ENCODE results near the gene ZACN. TPM values are rescaled to one million over a fixed set of nuclear protein-coding genes. Genes with fewer than 3 reads are reported as not detected.

The ZACN gene
- total RNA-seq, 1 experiment from 2014 or later: 0.09 TPM

DNA sequence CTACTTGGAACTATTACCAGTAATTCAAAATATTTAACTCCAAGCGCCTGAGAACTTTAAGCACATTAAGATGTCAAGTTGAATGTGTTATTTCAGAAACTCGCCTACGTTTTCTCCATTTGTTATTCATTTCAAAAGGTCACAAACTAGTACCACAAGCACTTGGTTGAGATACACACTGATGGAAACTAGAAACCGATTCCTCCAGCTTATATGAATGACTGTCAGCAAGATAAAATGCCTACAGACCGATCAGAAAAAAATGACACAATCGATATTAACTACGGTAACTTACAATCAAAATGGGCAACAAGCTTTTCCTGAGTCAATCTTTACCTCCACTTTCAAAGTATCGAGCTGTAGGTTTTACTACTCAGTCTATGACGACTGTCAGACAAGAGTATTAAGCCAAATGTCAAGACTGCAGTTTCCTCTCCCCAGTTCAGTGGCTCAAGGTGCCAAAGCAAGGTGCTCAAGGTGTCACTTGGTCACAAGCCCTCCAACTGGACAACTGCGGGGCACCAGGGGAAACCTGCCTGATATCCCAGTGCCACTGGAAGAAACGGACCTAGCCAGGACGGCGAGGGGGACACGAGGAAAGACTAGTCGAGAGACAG lies 7.3 kb upstream of the ZACN start:
- WGBS (ENCODE audit: extremely low coverage, insufficient read length, low lambda C conversion rate): no CpG with 5 or more reads among the region's 15 CpGs
- H2BK12ac ChIP-seq (ENCODE audit: insufficient read length, low read depth, low read length): no peak overlapping the region
- no peak overlapping the region; the same call in 1 of the 2 replicates for H3K14ac ChIP-seq (ENCODE audit: insufficient read depth, low read length)
- no peak overlapping the region for H3K56ac ChIP-seq (ENCODE audit: insufficient read length, low read depth, low read length)
- no peak overlapping the region for H3T11ph ChIP-seq (ENCODE audit: low read length)
- Mint-ChIP-seq H3K9me3 (peaks cover 0 to 3% of the 10 kb centered on the region in 2 experiments; a peak in 1 of 5 replicates), H3K27me3 (ENCODE audit: low read depth) (peaks cover 37% of the 10 kb centered on the region), H3K36me3 (ENCODE audit: insufficient read depth in 1 of 3, low read depth in 3 of 3) (peaks cover 3 to 20% (median 11%) of the 10 kb centered on the region in 3 experiments; a peak in 6 of 7 replicates), H3K4me3 (peak overlapping the region; percentile 93), H3K4me1 (peaks cover 33% of the 10 kb centered on the region in 2 experiments), H3K27ac (peak overlapping the region; percentile 27 to 90 (median 62); a peak in 6 of 7 replicates)
- no peaks in the 10 kb centered on the region for H3K4me1 ChIP-seq (ENCODE audit: insufficient read depth, low read length)
- peak overlapping the region; percentile 100 for H3K4me2 ChIP-seq (ENCODE audit: insufficient read depth, insufficient read length, low read length)
- TF ChIP-seq, protein P1, sequence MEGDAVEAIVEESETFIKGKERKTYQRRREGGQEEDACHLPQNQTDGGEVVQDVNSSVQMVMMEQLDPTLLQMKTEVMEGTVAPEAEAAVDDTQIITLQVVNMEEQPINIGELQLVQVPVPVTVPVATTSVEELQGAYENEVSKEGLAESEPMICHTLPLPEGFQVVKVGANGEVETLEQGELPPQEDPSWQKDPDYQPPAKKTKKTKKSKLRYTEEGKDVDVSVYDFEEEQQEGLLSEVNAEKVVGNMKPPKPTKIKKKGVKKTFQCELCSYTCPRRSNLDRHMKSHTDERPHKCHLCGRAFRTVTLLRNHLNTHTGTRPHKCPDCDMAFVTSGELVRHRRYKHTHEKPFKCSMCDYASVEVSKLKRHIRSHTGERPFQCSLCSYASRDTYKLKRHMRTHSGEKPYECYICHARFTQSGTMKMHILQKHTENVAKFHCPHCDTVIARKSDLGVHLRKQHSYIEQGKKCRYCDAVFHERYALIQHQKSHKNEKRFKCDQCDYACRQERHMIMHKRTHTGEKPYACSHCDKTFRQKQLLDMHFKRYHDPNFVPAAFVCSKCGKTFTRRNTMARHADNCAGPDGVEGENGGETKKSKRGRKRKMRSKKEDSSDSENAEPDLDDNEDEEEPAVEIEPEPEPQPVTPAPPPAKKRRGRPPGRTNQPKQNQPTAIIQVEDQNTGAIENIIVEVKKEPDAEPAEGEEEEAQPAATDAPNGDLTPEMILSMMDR (conservative IDR thresholded peaks at IDR 0.05): no peak
- H3K27ac ChIP-seq (ENCODE audit: insufficient read length, low read depth, low read length): no peak overlapping the region
- no peak overlapping the region for H3K18ac ChIP-seq (ENCODE audit: insufficient read length, low read depth, low read length)
- H2BK120ac ChIP-seq (ENCODE audit: low read depth, low read length, poor library complexity, severe bottlenecking): no peak overlapping the region
- H4K20me1 ChIP-seq (ENCODE audit: control insufficient read depth, insufficient read depth, insufficient read length): no peaks in the 10 kb centered on the region
- peaks cover 23% of the 10 kb centered on the region for H3K23me2 ChIP-seq (ENCODE audit: insufficient read length, low read depth, low read length, poor library complexity, severe bottlenecking)
- no peak overlapping the region for H2BK20ac ChIP-seq (ENCODE audit: low read depth, low read length, poor library complexity, severe bottlenecking)
- no peak overlapping the region for H2AFZ ChIP-seq (ENCODE audit: low read length)
- H2AK5ac ChIP-seq (ENCODE audit: insufficient read length, low read length): no peak overlapping the region
- no peaks in the 10 kb centered on the region for H3K9me3 ChIP-seq (ENCODE audit: control insufficient read depth, low read depth, low read length)
- H3K27me3 ChIP-seq (ENCODE audit: insufficient read depth, low read length): peaks cover 31% of the 10 kb centered on the region
- no peak overlapping the region for H3K23ac ChIP-seq (ENCODE audit: insufficient read length, low read depth, low read length)
- H4K91ac ChIP-seq (ENCODE audit: insufficient read length, low read depth, low read length): no peak overlapping the region
- H4K5ac ChIP-seq (ENCODE audit: insufficient read length, low read depth, low read length): no peak overlapping the region
- peaks cover 3% of the 10 kb centered on the region; the same call in 1 of the 2 replicates for H3K79me2 ChIP-seq (ENCODE audit: insufficient read depth, low read length)
- no peak overlapping the region for H2BK5ac ChIP-seq (ENCODE audit: insufficient read length, low read length)
- no peak overlapping the region for H3K4ac ChIP-seq (ENCODE audit: low read depth, low read length)
- no peak for DNase-seq
- no peaks in the 10 kb centered on the region for H3K79me1 ChIP-seq (ENCODE audit: insufficient read depth, low read depth, low read length, poor library complexity, severe bottlenecking)
- no peak overlapping the region for H2BK15ac ChIP-seq (ENCODE audit: low read depth, low read length)
- peak overlapping the region; percentile 92 for H3K9ac ChIP-seq (ENCODE audit: extremely low read depth, insufficient read length, low read length)
- no peak overlapping the region for H4K8ac ChIP-seq (replicated peaks; ENCODE audit: insufficient read length, low read depth, low read length)
